HepG2 (cell line): ENCODE results near the gene HIPK2. TPM values are rescaled to one million over a fixed set of nuclear protein-coding genes. Genes with fewer than 3 reads are reported as not detected.

Source experiments
- ATAC-seq: fragments of 200-7000 bp; cut with Tn5 transposase; 3 replicates; pipeline ENCODE4 v1.9.1; 2020; ENCODE audit warnings: mild to moderate bottlenecking, moderate library complexity
- BruUV-seq: library from RNA; stranded (reverse); fragments of 400-500 nt; replicated peaks from 2 replicates; lab custom pipeline; 2021; lab: Mats Ljungman, UMichigan
- CTCF ChIA-PET: fragments of 300-600 bp; formaldehyde crosslinking; extraction: SDS; loops from one replicate; lab custom pipeline; 2021; ENCODE audit warnings: low total read pairs, inconsistent platforms, low intra/inter-chr PET ratio; lab: Yijun Ruan, JAX
- POLR2A ChIA-PET: fragments of 350-600 bp; sonication (Branson Sonifier 250); formaldehyde crosslinking; loops from one replicate; lab custom pipeline; 2020; ENCODE audit warnings: antibody characterized with exemption, inconsistent platforms; lab: Yijun Ruan, JAX
- DNase-seq: peaks from one replicate; pipeline ENCODE4 v3.0.0-alpha.2; 2015; ENCODE audit warnings: low spot score
- FAIRE-seq: peaks from 3 replicates; lab custom pipeline; 2011; peaks lifted over from hg19 to GRCh38; lab: Jason Lieb, UNC
- H2AFZ ChIP-seq: one replicate; pipeline ENCODE4 v1.6.1; 2011; ENCODE audit warnings: low read length, inconsistent platforms
- H3K27ac ChIP-seq: fragments of 300-600 bp; 3 replicates; pipeline ENCODE4 v1.8.0; 2011; ENCODE audit warnings: mixed run types, mild to moderate bottlenecking, mixed read lengths, low read length, inconsistent platforms; ENCODE audit not compliant: insufficient read depth; ENCODE audit errors: extremely low read length
- H3K27me3 ChIP-seq, 2 experiments: fragments of 200-600 bp in 1 of 2; 2 replicates in 1 of 2; 3 replicates in 1 of 2; pipeline versions ENCODE4 v1.6.0 to v1.8.0; 2011; ENCODE audit warnings: low read length in 2 of 2, mild to moderate bottlenecking in 2 of 2, moderate library complexity in 2 of 2, inconsistent platforms in 1 of 2; ENCODE audit not compliant: insufficient read depth in 2 of 2, control insufficient read depth in 1 of 2
- H3K36me3 ChIP-seq, 2 experiments: fragments of 200-600 bp in 1 of 2; replicated peaks in 1 of 2; 2 replicates in 1 of 2; 3 replicates in 1 of 2; pipeline versions ENCODE4 v1.5.1 to v1.8.0; 2011; ENCODE audit warnings: low read length in 2 of 2, inconsistent platforms in 1 of 2; ENCODE audit not compliant: insufficient read depth in 2 of 2, control insufficient read depth in 1 of 2
- H3K4me1 ChIP-seq: 2 replicates; pipeline ENCODE4 v1.5.1; 2012; ENCODE audit warnings: low read length, inconsistent platforms; ENCODE audit not compliant: insufficient read depth
- H3K4me2 ChIP-seq: 2 replicates; pipeline ENCODE4 v1.6.0; 2011; ENCODE audit warnings: low read depth, low read length, inconsistent platforms
- H3K4me3 ChIP-seq, 3 experiments: fragments of 200-600 bp in 1 of 3; sonication (generic), shearing (Covaris generic) in 1 of 3; replicated peaks in 1 of 3; 2 replicates each; pipeline ENCODE4 v1.5.1; 2011 to 2016; ENCODE audit warnings: low read length in 3 of 3, inconsistent platforms in 2 of 3, low read depth in 2 of 3, mild to moderate bottlenecking in 2 of 3, control low read depth in 1 of 3, mixed read lengths in 1 of 3; ENCODE audit not compliant: insufficient read depth in 1 of 3
- H3K79me2 ChIP-seq: one replicate; pipeline ENCODE4 v1.6.1; 2011; ENCODE audit warnings: low read length, inconsistent platforms; ENCODE audit not compliant: insufficient read depth
- H3K9ac ChIP-seq: 2 replicates; pipeline ENCODE4 v1.6.0; 2011; ENCODE audit warnings: mild to moderate bottlenecking, low read depth, low read length, inconsistent platforms; ENCODE audit not compliant: insufficient read depth
- H3K9me3 ChIP-seq: 2 replicates; pipeline ENCODE4 v1.5.1; 2012; ENCODE audit warnings: mild to moderate bottlenecking, low read length
- H4K20me1 ChIP-seq: 2 replicates; pipeline ENCODE4 v1.6.0; 2011; ENCODE audit warnings: inconsistent platforms, mild to moderate bottlenecking, low read length, moderate library complexity; ENCODE audit not compliant: insufficient read depth
- AGO2 ChIP-seq: fragments of 200-400 bp; formaldehyde crosslinking; optimal IDR thresholded peaks from 2 replicates; pipeline ENCODE3; 2017; ENCODE audit warnings: mild to moderate bottlenecking, low read depth, low read length, moderate library complexity
- KLF16 ChIP-seq, 2 experiments: sonication (generic) in 1 of 2; formaldehyde crosslinking in 1 of 2; IDR thresholded peaks; 2 replicates each; pipeline versions ENCODE4 v1.6.1 to v1.8.0; 2016 to 2023; ENCODE audit warnings: missing genetic modification reagents in 2 of 2, missing compliant biosample characterization in 1 of 2
- NFRKB ChIP-seq: fragments of 450-650 bp; IDR thresholded peaks from 2 replicates; pipeline ENCODE4 v1.6.1; 2017
- RNF2 ChIP-seq: fragments of 450-650 bp; conservative IDR thresholded peaks from 2 replicates; pipeline ENCODE4 v1.6.1; 2016; ENCODE audit warnings: low read depth
- TAF1 ChIP-seq: sonication (generic); formaldehyde crosslinking; IDR thresholded peaks from 2 replicates; pipeline ENCODE4 v1.4.0; 2020; ENCODE audit warnings: missing genetic modification reagents
- ZBTB20 ChIP-seq: sonication (generic); formaldehyde crosslinking; IDR thresholded peaks from 2 replicates; pipeline ENCODE4 v1.8.1; 2023; ENCODE audit warnings: missing genetic modification reagents, low read depth, mild to moderate bottlenecking, borderline replicate concordance
- ZNF3 ChIP-seq: IDR thresholded peaks from 2 replicates; pipeline ENCODE4 v1.7.0; 2017; ENCODE audit warnings: inconsistent platforms
- ZNF441 ChIP-seq: sonication (generic); formaldehyde crosslinking; IDR thresholded peaks from 2 replicates; pipeline ENCODE4 v1.7.0; 2021; ENCODE audit warnings: missing genetic modification reagents, borderline replicate concordance
- ZNF749 ChIP-seq: sonication (generic); formaldehyde crosslinking; IDR thresholded peaks from 2 replicates; pipeline ENCODE4 v1.8.0; 2022; ENCODE audit warnings: mild to moderate bottlenecking, missing genetic modification reagents, moderate library complexity, borderline replicate concordance
- WGBS: methylation state at CpG from one replicate; pipeline ENCODE4 v1.1.6; 2017; ENCODE audit warnings: low lambda C conversion rate; 5-methylcytosine and 5-hydroxymethylcytosine counted together
- in situ Hi-C: cut with HindIII; loops from 2 replicates; pipeline ENCODE4 v1.10.0; 2017; ENCODE audit warnings: low pct_unique_long_range_greater_than_20kb; ENCODE audit not compliant: extremely low pct_ligation_motif_present
- intact Hi-C: fragments of 100-400 bp; cut with micrococcal nuclease; formaldehyde crosslinking; loops from one replicate; pipeline ENCODE4 v1.10.0; 2022; ENCODE audit not compliant: unreplicated experiment
- polyA plus RNA-seq, 8 experiments: library from polyadenylated mRNA; depleted of rRNA in 3 of 8; stranded (reverse) in 7 of 8; unstranded in 1 of 8; fragments of >200 nt; fragmentation: Illumina TruSeq in 4 of 8; extraction: Trizol in 4 of 8; gene quantifications; 2 replicates each; pipeline versions ENCODE4 v1.2.1 to v1.2.3, GENCODE V29; 2011 to 2016; ENCODE audit warnings: low read depth in 4 of 8, missing spikeins in 1 of 8, mixed read lengths in 1 of 8; ENCODE audit not compliant: insufficient read depth in 1 of 8
- total RNA-seq, 5 experiments: library from RNA; depleted of rRNA; stranded (reverse); fragments of >200 nt; fragmentation: Illumina TruSeq; extraction: Trizol; gene quantifications; 2 replicates each; pipeline ENCODE4 v1.2.3, GENCODE V29; 2016; ENCODE audit warnings: low read depth in 1 of 5
- TF ChIP-seq, protein P1 (sequence below): sonication (generic); formaldehyde crosslinking; IDR thresholded peaks from 2 replicates; pipeline ENCODE4 v1.8.0; 2022; ENCODE audit warnings: missing genetic modification reagents, low read depth, mild to moderate bottlenecking, borderline replicate concordance

Gene HIPK2
- total and polyA plus RNA-seq, 2 of the 13 experiments (the other 11 are each of a cell fraction or from before 2014, with no cell fraction given): 14.4 to 20.2 TPM

GRCh38 chr7:139573871-139574270, 203.9 kb downstream of the HIPK2 start (continued):
- no peak for TF ChIP-seq ZBTB20
- TF ChIP-seq, protein P1, sequence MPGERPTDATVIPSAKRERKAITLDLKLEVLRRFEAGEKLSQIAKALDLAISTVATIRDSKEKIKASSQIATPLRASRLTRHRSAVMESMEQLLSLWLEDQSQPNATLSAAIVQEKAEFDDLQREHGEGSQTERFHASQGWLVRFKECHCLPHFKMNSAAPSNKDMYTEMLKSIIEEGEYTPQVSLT (CRISPR knock-in tag): no peak
- no peak for TF ChIP-seq KLF16 (CRISPR knock-in tag; IDR thresholded peaks at IDR 0.05)
- TF ChIP-seq ZNF3 (CRISPR knock-in tag): no peak
- TF ChIP-seq RNF2: no peak
- no peak for TF ChIP-seq ZNF749
- TF ChIP-seq NFRKB: no peak
- TF ChIP-seq TAF1 (CRISPR knock-in tag): no peak
- TF ChIP-seq, all 625 proteins: peak for 0

DNA sequence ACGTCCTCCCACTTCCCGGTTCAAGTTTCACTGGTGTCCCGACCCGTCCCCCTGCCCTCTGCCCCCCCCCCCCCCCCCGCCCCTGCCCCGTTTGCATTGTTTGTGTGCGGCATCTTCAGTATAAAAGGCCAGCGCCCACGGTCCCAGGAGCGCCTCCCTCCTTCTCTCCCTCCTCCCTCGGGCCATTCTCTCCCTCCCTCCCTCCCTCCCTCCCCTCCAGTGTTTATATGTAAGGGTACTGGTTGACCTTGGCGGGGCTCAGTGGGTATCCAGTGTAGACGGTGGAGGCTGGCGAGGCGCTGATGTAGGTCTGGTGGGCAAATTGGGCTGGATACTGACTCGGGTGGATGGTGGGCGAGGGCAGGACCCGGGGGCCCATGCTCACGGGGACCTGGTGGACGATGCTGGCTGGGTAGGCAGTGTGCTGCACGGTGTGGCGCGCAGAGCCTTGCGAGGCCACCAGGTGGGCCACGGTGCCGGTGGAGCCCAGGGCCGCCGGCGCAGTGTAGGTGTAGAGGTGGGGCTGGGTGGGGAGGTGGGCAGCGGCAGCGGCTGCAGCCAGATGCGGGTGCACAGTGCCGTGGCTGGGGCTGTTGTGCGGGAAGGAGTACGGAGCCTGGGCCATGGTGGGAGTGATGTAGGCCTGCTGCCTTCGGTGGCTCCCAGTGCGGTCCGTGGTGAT, 205.0 kb downstream of the HIPK2 start:
- Histone ChIP-seq H3K4me1 (peaks cover 5% of the 10 kb centered on the region; the same call in 1 of the 2 replicates), H4K20me1 (peaks cover 3% of the 10 kb centered on the region; the same call in 1 of the 2 replicates), H3K27ac (no peak overlapping the region), H3K9ac (no peak overlapping the region), H2AFZ (no peak overlapping the region), H3K36me3 (peaks cover 13 to 43% of the 10 kb centered on the region in 2 experiments; a peak in 4 of 5 replicates), H3K79me2 (no peaks in the 10 kb centered on the region), H3K9me3 (no peaks in the 10 kb centered on the region), H3K4me3 (no peak overlapping the region), H3K4me2 (no peak overlapping the region), H3K27me3 (no peaks in the 10 kb centered on the region)
- no peak for TF ChIP-seq ZNF441
- TF ChIP-seq AGO2: peak; percentile 38
- ChIA-PET CTCF (no interaction called here), POLR2A (no interaction called here)
- no peak for DNase-seq
- 96% methylated on average over 33 of the region's 38 CpGs for WGBS
- FAIRE-seq: no peak
- intact Hi-C loops (no loop called here), in situ Hi-C loops (no loop called here)
- ATAC-seq: peak; percentile 31; the same call in 2 of the 3 replicates
- BruUV-seq: no TSS peak
